Measurements from ENCODE around the gene TOMM5. TPM values are rescaled to one million over a fixed set of nuclear protein-coding genes. Genes with fewer than 3 reads are reported as not detected.

TOMM5 gene
- total and polyA plus RNA-seq, 2 experiments from 2014 or later, result 130 to 288 TPM

DNA sequence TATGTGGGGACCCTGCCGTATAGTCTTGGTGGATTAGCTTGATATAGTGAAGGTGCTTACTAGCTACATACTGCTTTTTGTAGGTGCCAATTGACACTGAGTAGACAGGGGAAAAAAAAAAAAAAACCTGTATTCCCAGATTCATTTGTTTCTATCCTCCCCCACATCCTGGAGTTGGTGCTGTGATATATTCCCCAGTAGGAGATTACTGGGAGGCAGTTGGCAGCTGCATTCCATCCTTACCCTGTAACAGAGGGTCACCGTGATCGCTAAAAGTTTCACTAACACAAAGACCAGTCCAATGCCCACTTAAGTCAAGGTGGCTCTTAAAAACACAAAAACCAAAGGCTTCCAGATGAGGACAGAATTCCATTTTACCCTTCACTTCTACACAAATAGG lies 27.4 kb upstream of the TOMM5 start:
- no peak overlapping the region for H3K4me2 ChIP-seq (ENCODE audit: unreplicated experiment)
- H4K20me1 ChIP-seq (ENCODE audit: insufficient read depth), result no peaks in the 10 kb centered on the region
- in situ Hi-C loops (cut with MboI), result no loop called here
- TF ChIP-seq EZH2phosphoT487 (IDR thresholded peaks at IDR 0.05; ENCODE audit: insufficient read depth, low read depth) (no peak), EZH2 (IDR thresholded peaks at IDR 0.05; ENCODE audit: insufficient read depth, poor library complexity, severe bottlenecking) (no peak)
- DNase-seq, result no peak
- H3K4me1 ChIP-seq (ENCODE audit: insufficient read depth), result peaks cover 36% of the 10 kb centered on the region
- no peak overlapping the region for H3K9ac ChIP-seq
- no peaks in the 10 kb centered on the region for H3K79me2 ChIP-seq (ENCODE audit: insufficient read depth)
- H3K27ac ChIP-seq, result no peak overlapping the region
- WGBS, 2 experiments (ENCODE audit: low coverage in 1 of 2, low lambda C conversion rate in 2 of 2, missing lambda C conversion rate in 2 of 2), result 91 to 93% methylated on average over 3 of the region's 3 CpGs
- H3K4me3 ChIP-seq, result no peak overlapping the region
- H3K36me3 ChIP-seq (ENCODE audit: low read depth), result no peaks in the 10 kb centered on the region
- H3K9me2 ChIP-seq (ENCODE audit: insufficient read depth), result no peaks in the 10 kb centered on the region
- H2AFZ ChIP-seq, result no peak overlapping the region
- no peaks in the 10 kb centered on the region for H3K9me3 ChIP-seq (ENCODE audit: low read depth)
- H3K27me3 ChIP-seq (replicated peaks; ENCODE audit: insufficient read depth), result no peaks in the 10 kb centered on the region
- peaks cover 17% of the 10 kb centered on the region for H3F3A ChIP-seq (ENCODE audit: insufficient read depth)

DNA sequence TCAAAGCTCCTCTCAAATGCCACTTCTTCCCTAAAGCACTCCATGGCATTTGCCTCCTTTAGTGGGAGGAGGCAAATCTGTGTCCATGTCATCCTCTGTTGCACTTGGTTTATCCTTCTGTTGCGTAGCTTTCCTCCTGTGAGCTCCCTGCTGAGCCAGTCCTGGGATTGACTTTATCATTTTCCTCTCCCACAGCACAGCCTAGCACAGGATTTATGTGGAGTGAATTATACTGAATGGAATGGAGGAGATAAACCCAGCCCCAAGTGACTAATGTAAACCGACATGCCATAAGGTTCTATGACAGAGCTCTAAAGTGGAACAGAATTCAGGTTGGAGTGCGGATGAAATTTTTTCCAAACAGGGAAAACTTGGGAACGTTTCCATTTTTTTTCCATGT lies 26.4 kb upstream of the TOMM5 start:
- H2AFZ ChIP-seq, result peak overlapping the region; percentile 48; the same call in 1 of the 2 replicates
- 57 to 58% methylated on average over 4 of the region's 4 CpGs for WGBS, 2 experiments (ENCODE audit: low coverage in 1 of 2, low lambda C conversion rate in 2 of 2, missing lambda C conversion rate in 2 of 2)
- H3K4me3 ChIP-seq, result 0 out of 2 replicates have a peak overlapping the region, but pooled peaks have one; percentile 5
- H3K9ac ChIP-seq, result peak overlapping the region; percentile 31
- no peaks in the 10 kb centered on the region for H4K20me1 ChIP-seq (ENCODE audit: insufficient read depth)
- no peaks in the 10 kb centered on the region for H3K79me2 ChIP-seq (ENCODE audit: insufficient read depth)
- H3K27me3 ChIP-seq (replicated peaks; ENCODE audit: insufficient read depth), result peaks cover 1% of the 10 kb centered on the region; the same call in 1 of the 2 replicates
- peaks cover 36% of the 10 kb centered on the region for H3K4me1 ChIP-seq (ENCODE audit: insufficient read depth)
- in situ Hi-C loops (cut with MboI), result no loop called here
- H3K9me3 ChIP-seq (ENCODE audit: low read depth), result no peaks in the 10 kb centered on the region
- peak overlapping the region; percentile 35 for H3K4me2 ChIP-seq (ENCODE audit: unreplicated experiment)
- TF ChIP-seq EZH2 (IDR thresholded peaks at IDR 0.05; ENCODE audit: insufficient read depth, poor library complexity, severe bottlenecking), result no peak
- TF ChIP-seq EZH2phosphoT487 (IDR thresholded peaks at IDR 0.05; ENCODE audit: insufficient read depth, low read depth), result no peak
- no peaks in the 10 kb centered on the region for H3K36me3 ChIP-seq (ENCODE audit: low read depth)
- H3F3A ChIP-seq (ENCODE audit: insufficient read depth), result peaks cover 17% of the 10 kb centered on the region
- no peaks in the 10 kb centered on the region for H3K9me2 ChIP-seq (ENCODE audit: insufficient read depth)
- H3K27ac ChIP-seq, result peak overlapping the region; percentile 75
- DNase-seq, result peak; percentile 82

DNA sequence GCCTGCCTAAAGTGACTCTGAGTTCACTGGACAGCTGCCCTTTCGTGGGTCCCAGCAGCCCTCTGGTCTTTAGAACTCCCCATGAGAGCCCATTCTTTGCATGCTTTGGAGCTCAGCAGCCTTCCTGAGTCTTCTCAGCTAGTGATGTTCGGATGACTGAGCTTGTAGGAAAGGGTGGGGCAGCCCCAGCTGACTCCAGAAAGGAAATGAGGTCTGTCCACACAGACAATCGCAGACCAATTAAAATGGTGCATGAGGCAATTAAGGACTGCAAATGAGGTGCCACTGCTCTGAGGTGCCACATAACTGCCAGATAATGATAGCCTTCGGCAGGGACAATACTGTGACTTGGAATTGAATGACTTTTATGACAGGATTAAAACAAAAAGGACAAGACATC lies 25.4 kb upstream of the TOMM5 start:
- TF ChIP-seq EZH2phosphoT487 (IDR thresholded peaks at IDR 0.05; ENCODE audit: insufficient read depth, low read depth), result no peak
- no peak for TF ChIP-seq EZH2 (IDR thresholded peaks at IDR 0.05; ENCODE audit: insufficient read depth, poor library complexity, severe bottlenecking)
- Histone ChIP-seq H4K20me1 (ENCODE audit: insufficient read depth) (no peaks in the 10 kb centered on the region), H3K4me3 (no peak overlapping the region), H3F3A (ENCODE audit: insufficient read depth) (peaks cover 17% of the 10 kb centered on the region), H3K9me3 (ENCODE audit: low read depth) (no peaks in the 10 kb centered on the region), H3K27ac (peak overlapping the region; percentile 75), H3K9ac (peak overlapping the region; percentile 31), H3K27me3 (replicated peaks; ENCODE audit: insufficient read depth) (peaks cover 3% of the 10 kb centered on the region; the same call in 1 of the 2 replicates), H3K4me2 (ENCODE audit: unreplicated experiment) (peak overlapping the region; percentile 35), H3K9me2 (ENCODE audit: insufficient read depth) (no peaks in the 10 kb centered on the region), H3K36me3 (ENCODE audit: low read depth) (no peaks in the 10 kb centered on the region), H3K4me1 (ENCODE audit: insufficient read depth) (peaks cover 33% of the 10 kb centered on the region), H2AFZ (peak overlapping the region; percentile 48), H3K79me2 (ENCODE audit: insufficient read depth) (no peaks in the 10 kb centered on the region)
- in situ Hi-C loops (cut with MboI), result no loop called here
- 12 to 13% methylated on average over 4 of the region's 4 CpGs for WGBS, 2 experiments (ENCODE audit: low coverage in 1 of 2, low lambda C conversion rate in 2 of 2, missing lambda C conversion rate in 2 of 2)
- peak; percentile 80 for DNase-seq

DNA sequence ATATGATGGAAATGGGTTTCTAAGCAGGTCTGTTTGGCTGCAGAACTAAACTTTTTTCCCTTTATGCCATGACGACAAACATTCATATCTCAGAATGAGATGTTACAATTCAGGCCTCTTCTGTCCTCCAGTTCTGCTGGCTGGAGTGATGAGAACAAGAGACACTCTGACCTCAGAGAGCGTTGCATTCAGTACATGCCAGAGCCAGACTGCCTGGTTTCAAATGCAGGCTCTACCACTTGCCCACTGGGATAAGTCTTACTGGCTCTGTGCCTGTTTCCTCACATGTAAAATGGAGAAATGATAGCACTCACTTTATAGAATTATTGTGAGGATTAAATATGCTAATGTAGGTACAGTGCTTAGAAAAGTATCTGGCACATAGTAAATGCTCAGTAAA lies 24.8 kb upstream of the TOMM5 start:
- Histone ChIP-seq H2AFZ (no peak overlapping the region), H3K9me3 (ENCODE audit: low read depth) (no peaks in the 10 kb centered on the region), H3K79me2 (ENCODE audit: insufficient read depth) (no peaks in the 10 kb centered on the region), H4K20me1 (ENCODE audit: insufficient read depth) (no peaks in the 10 kb centered on the region), H3K4me2 (ENCODE audit: unreplicated experiment) (no peak overlapping the region), H3K9me2 (ENCODE audit: insufficient read depth) (no peaks in the 10 kb centered on the region), H3K4me3 (no peak overlapping the region), H3K4me1 (ENCODE audit: insufficient read depth) (peaks cover 26% of the 10 kb centered on the region), H3K9ac (no peak overlapping the region), H3K36me3 (ENCODE audit: low read depth) (no peaks in the 10 kb centered on the region), H3F3A (ENCODE audit: insufficient read depth) (peaks cover 17% of the 10 kb centered on the region), H3K27me3 (replicated peaks; ENCODE audit: insufficient read depth) (peaks cover 3% of the 10 kb centered on the region; the same call in 1 of the 2 replicates), H3K27ac (peak overlapping the region; percentile 75)
- WGBS, 2 experiments (ENCODE audit: low coverage in 1 of 2, low lambda C conversion rate in 2 of 2, missing lambda C conversion rate in 2 of 2), result 87 to 88% methylated on average over 2 of the region's 2 CpGs
- DNase-seq, result no peak
- TF ChIP-seq EZH2 (IDR thresholded peaks at IDR 0.05; ENCODE audit: insufficient read depth, poor library complexity, severe bottlenecking) (no peak), EZH2phosphoT487 (IDR thresholded peaks at IDR 0.05; ENCODE audit: insufficient read depth, low read depth) (no peak)
- in situ Hi-C loops (cut with MboI), result no loop called here

DNA sequence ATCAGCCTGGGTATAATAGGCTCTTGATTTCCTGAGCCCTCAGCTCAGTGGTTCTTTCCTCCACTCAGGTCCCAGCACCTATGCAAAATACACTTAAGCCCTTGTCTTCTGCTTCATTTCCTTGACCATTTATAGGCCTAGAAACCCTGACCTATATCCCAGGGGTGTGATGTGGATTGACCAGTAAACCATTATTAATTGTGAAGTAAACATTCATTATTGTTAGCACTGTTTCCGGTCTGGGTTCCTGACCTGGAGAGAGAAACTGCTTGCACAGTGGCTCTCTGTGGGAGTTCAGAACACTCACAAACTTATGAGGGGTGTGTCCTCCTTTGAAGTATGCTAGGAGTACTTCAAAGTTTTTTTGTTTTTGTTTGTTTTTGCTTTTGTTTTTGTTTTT lies 19.6 kb upstream of the TOMM5 start:
- Histone ChIP-seq H2AFZ (no peak overlapping the region), H3K4me1 (ENCODE audit: insufficient read depth) (no peaks in the 10 kb centered on the region), H3K4me2 (ENCODE audit: unreplicated experiment) (no peak overlapping the region), H3F3A (ENCODE audit: insufficient read depth) (no peaks in the 10 kb centered on the region), H3K9me3 (ENCODE audit: low read depth) (no peaks in the 10 kb centered on the region), H4K20me1 (ENCODE audit: insufficient read depth) (no peaks in the 10 kb centered on the region), H3K9ac (no peak overlapping the region), H3K4me3 (no peak overlapping the region), H3K27me3 (replicated peaks; ENCODE audit: insufficient read depth) (peaks cover 12% of the 10 kb centered on the region), H3K27ac (no peak overlapping the region), H3K9me2 (ENCODE audit: insufficient read depth) (no peaks in the 10 kb centered on the region), H3K36me3 (ENCODE audit: low read depth) (no peaks in the 10 kb centered on the region), H3K79me2 (ENCODE audit: insufficient read depth) (no peaks in the 10 kb centered on the region)
- no peak for DNase-seq
- in situ Hi-C loops (cut with MboI), result no loop called here
- WGBS, 2 experiments (ENCODE audit: low coverage in 1 of 2, low lambda C conversion rate in 2 of 2, missing lambda C conversion rate in 2 of 2), result 89 to 93% methylated on average over 1 of the region's 1 CpG
- TF ChIP-seq EZH2phosphoT487 (IDR thresholded peaks at IDR 0.05; ENCODE audit: insufficient read depth, low read depth) (no peak), EZH2 (IDR thresholded peaks at IDR 0.05; ENCODE audit: insufficient read depth, poor library complexity, severe bottlenecking) (no peak)
